Fibroblast of peridontal ligament (primary cell): ENCODE results near the gene SERTAD2.

Experiments
- DNase-seq: peaks from one replicate; pipeline ENCODE4 v3.0.0-alpha.2; 2010; ENCODE audit errors: extremely low read depth

SERTAD2 gene

GRCh38 chr2:64581777-64582539, 71.8 kb downstream of the SERTAD2 start:
- no peak for DNase-seq
